Measurements from ENCODE around the gene PYHIN1. TPM values are rescaled to one million over a fixed set of nuclear protein-coding genes. Genes with fewer than 3 reads are reported as not detected.

The PYHIN1 gene
- polyA plus RNA-seq, 1 of the 3 experiments (the other 2 are of a cell fraction): not detected

- TF ChIP-seq PBX3 (IDR thresholded peaks at IDR 0.05) (peak; percentile 44; the same call in 1 of the 2 replicates), FOSL2 (IDR thresholded peaks at IDR 0.05; ENCODE audit: borderline replicate concordance, low read depth) (no peak), RCOR1 (IDR thresholded peaks at IDR 0.05; ENCODE audit: low read length) (no peak), ZBTB33 (IDR thresholded peaks at IDR 0.05; ENCODE audit: borderline replicate concordance, low read depth) (no peak), TEAD4 (IDR thresholded peaks at IDR 0.05; ENCODE audit: borderline replicate concordance, insufficient read depth) (no peak), TCF12 (IDR thresholded peaks at IDR 0.05) (0 out of 2 replicates have a peak, but pooled peaks have one; percentile 16), SMC3 (IDR thresholded peaks at IDR 0.05; ENCODE audit: low read depth, low read length) (no peak), ELF1 (IDR thresholded peaks at IDR 0.05) (no peak)
Observed at GRCh38 chr1:158999316-159000069, 68.1 kb downstream of the PYHIN1 start (continued).

GRCh38 chr1:159000070-159000409, 68.7 kb downstream of the PYHIN1 start:
- ChIA-PET POLR2A (no interaction called here), CTCF (interaction anchor here (0.6 to 1.4 kb wide), 2 partner anchors 20 to 475 kb away, joined by 3 to 4 read pairs; no protein-coding TSS in a partner anchor)

More at GRCh38 chr1:159000070-159000409, 68.7 kb downstream of the PYHIN1 start:
- Histone ChIP-seq H3K4me3 (ENCODE audit: low read depth in 2 of 2, low read length in 1 of 2) (peak overlapping the region; percentile 55 to 71), H3K36me3 (replicated peaks in 1 of 2; ENCODE audit: control insufficient read depth in 1 of 2, insufficient read depth in 2 of 2, low read length in 1 of 2) (no peaks in the 10 kb centered on the region), H2AFZ (ENCODE audit: low read depth) (peak overlapping the region; percentile 96), H3K4me1 (ENCODE audit: control insufficient read depth in 1 of 2, insufficient read depth in 2 of 2, low read depth in 1 of 2, low read length in 1 of 2) (peaks cover 0 to 6% of the 10 kb centered on the region in 2 experiments; a peak in 3 of 4 replicates), H3K9me3 (no peaks in the 10 kb centered on the region), H3K9me2 (no peaks in the 10 kb centered on the region), H4K20me1 (ENCODE audit: insufficient read depth) (no peaks in the 10 kb centered on the region), H3K4me2 (peak overlapping the region; percentile 85), H3K9ac (peak overlapping the region; percentile 73), H3K27me3 (ENCODE audit: insufficient read depth) (no peaks in the 10 kb centered on the region), H3F3A (replicated peaks; ENCODE audit: insufficient read depth) (peaks cover 11% of the 10 kb centered on the region), H3K79me2 (ENCODE audit: insufficient read depth) (no peaks in the 10 kb centered on the region), H3K27ac (ENCODE audit: low read depth in 2 of 2, low read length in 1 of 2) (peak overlapping the region; percentile 91 to 97)
- DNase-seq: no peak
- TF ChIP-seq IRF3 (IDR thresholded peaks at IDR 0.05; ENCODE audit: low read depth, low read length) (no peak), YY1 (IDR thresholded peaks at IDR 0.05; ENCODE audit: low read depth) (0 out of 2 replicates have a peak, but pooled peaks have one; percentile 18), RCOR1 (IDR thresholded peaks at IDR 0.05; ENCODE audit: low read length) (no peak), RAD21 (IDR thresholded peaks at IDR 0.05; ENCODE audit: low read length) (no peak), USF2 (IDR thresholded peaks at IDR 0.05; ENCODE audit: borderline replicate concordance, low read depth, low read length) (no peak), CHD2 (IDR thresholded peaks at IDR 0.05; ENCODE audit: low read length, partially characterized antibody) (no peak), MXI1 (IDR thresholded peaks at IDR 0.05; ENCODE audit: low read depth, low read length) (no peak), REST (IDR thresholded peaks at IDR 0.05; ENCODE audit: low read depth, low read length) (no peak), TCF12 (IDR thresholded peaks at IDR 0.05) (0 out of 2 replicates have a peak, but pooled peaks have one; percentile 0)
- WGBS (ENCODE audit: low lambda C conversion rate): 2% methylated on average over 6 of the region's 6 CpGs

All from SK-N-SH (cell line).